ENCODE measurements around the gene DELE1. TPM values are rescaled to one million over a fixed set of nuclear protein-coding genes. Genes with fewer than 3 reads are reported as not detected.
"Not testable (repeated sequence)": the region's sequence is repeated elsewhere in the genome, so short reads cannot be mapped to it uniquely, and the experiment has no call there.

The DELE1 gene
- total RNA-seq, 2 donors from 2014 or later: 77.8 to 99.1 TPM

DNA sequence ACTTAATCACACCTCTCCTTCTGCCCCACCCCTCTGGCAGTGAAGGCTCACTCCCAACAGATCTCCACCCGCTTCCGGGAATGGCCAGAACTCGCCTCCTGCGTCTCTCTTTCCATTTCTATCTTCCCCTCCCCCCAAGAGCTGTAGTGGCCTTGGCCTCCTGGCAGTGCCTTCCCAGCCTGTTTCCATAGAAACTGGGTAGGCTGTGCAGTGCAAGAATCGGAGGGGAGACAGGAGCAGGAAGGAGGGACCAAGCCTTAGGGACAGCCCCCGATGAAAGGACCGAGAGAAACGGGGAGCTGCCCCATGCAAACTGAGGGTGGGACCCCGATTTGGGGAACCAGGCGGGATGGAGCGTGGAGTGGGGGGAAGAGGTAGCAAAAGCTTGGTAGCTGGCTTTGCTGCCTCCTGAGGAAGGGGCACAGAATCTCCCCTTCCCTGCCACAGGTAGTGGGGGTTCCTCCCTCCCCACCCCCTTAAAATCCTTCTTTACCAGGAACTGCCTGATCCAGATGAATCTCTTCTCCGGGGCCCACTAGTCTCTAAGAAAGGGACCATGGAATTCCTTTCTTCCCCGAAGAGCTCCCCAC, 41.0 kb upstream of the DELE1 start:
- intact Hi-C loops (cut with DNase I, micrococcal nuclease): loop anchor here in 1 of 2 donors (5.0 kb wide), 1 partner anchor 180 kb away; no protein-coding TSS in a partner anchor
- DNase-seq: peak in 1 of 2 donors; percentile 35
- ATAC-seq: no peak

DNA sequence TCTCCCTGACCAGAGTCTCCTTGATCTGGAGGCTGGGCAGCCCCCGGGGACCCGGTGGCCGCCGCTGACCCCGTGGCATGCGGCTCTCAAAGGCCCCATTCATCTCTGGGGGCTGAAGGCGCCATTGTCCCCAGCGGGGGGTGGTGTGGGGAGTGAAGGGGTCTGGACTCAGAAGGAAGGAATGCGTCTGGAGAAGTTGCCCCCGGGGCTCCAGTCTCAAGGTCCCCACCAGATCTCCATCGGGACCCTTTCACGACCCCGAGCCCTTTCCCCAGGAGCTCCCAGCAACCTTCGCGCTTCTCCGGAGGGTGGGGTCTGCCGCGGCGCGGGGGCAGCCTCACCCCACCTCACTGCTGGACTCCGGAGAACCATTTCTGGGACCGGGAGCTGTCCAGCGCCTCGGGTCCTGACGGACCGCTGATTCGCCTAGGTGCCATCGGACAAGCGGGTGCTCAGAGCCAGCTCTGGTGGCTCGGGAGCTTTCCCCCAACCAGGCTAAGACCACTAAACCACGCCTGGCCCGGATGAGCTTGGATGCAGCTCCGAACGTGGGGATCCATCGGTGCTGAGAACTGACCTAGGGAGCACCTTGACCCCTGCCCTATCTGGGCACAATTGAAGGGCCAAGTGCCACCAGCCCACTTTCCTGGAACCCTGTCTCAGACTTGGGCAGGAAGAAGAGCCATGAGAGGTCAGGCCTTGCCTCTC, 40.3 kb upstream of the DELE1 start:
- peak in 1 of 2 donors; percentile 41 for DNase-seq
- intact Hi-C loops (cut with DNase I, micrococcal nuclease): loop anchor here in 1 of 2 donors (5.0 kb wide), 1 partner anchor 181 kb away; no protein-coding TSS in a partner anchor
- ATAC-seq: no peak

DNA sequence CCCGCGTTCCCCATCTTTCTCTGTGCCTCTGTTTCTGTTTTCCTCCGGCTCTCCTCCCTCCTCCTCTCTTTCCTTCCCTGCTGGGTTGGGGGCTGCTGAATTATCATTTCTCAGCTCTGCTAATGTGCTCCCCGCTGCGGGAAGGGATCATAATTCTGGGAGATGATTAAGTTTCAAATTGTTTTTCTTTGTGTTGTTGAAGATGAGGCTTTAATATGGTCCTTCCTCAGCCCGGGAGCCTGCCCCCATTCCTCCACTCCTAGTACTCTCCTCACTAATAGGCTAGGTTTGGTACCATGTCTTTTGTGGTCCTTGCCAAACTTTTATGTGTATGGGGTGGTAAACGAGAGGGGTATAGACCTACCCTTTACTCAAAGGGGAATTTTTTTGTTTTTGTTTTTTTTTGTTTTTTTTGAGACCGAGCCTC, 39.8 kb upstream of the DELE1 start:
- no peak for ATAC-seq
- DNase-seq: no peak
- intact Hi-C loops (cut with DNase I, micrococcal nuclease): loop anchor here in 1 of 2 donors (5.0 kb wide), 1 partner anchor 182 kb away; no protein-coding TSS in a partner anchor

DNA sequence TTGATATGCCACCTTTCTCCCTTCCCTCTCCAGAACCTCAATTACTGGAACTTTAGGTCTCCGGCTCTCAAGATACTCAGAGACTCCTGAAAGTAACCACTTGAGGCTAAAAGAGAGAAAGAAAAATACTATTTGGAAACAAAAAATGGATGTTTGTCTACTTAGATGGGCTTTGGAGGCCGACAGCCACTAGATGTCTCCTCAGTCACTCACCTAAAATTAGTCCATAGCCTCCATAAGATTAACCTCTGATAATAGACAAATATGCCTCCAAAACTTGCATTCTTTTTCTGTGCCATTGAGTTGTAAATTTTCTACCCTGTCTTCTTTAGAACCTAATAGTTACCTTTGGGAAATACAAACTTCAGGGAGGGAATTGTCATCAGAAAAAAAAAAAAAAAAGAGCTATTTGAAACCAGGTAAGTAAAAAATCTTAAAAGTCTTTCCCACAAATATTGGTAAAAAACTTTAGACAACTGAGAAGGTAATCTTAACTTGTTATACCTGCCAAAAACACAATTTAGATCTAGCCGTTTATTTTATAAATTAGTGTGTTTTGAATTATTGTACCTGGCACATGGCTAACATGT, 34.3 kb upstream of the DELE1 start:
- intact Hi-C loops (cut with DNase I, micrococcal nuclease): no loop called here
- DNase-seq: no peak
- peak; percentile 32 for ATAC-seq

DNA sequence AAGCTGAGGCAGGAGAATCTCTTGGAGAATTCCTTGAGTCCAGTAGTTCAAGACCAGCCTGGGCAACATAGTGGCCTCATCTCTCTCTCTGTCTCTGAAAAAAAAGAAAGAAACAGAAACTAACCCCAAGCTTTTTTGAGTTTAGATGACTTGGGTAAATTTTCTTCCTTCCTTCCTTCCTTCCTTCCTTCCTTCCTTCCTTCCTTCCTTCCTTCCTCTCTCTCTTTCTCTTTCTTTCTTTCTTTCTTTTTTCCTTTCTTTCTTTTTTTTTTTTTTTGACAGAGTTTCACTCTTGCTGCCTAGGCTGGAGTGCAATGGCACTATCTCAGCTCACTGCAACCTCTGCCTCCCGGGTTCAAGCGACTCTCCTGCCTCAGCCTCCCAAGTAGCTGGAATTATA, 33.2 kb upstream of the DELE1 start:
- ATAC-seq; DNase-seq; intact Hi-C loops (cut with DNase I, micrococcal nuclease): not testable (repeated sequence)

DNA sequence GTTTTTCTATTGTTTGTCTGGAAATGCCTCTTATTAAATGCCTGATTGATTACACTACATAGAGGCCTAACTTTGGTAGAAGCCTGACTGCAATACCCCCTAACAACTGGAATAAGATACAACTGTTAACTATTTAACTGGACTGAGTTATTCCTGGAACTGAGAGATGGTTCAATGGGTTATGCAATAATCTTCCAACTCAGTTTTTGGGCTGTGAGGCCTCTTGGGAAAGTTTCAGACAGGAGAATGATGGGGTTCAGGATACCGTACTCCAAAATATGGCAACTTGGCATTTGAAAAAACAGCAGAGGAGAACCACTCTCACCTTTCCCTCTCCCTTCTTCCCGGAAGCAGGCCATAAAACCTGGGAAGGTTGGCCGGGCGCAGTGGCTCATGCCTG, 26.2 kb upstream of the DELE1 start:
- DNase-seq (no peak), ATAC-seq (no peak)
- intact Hi-C loops (cut with DNase I, micrococcal nuclease): no loop called here

DNA sequence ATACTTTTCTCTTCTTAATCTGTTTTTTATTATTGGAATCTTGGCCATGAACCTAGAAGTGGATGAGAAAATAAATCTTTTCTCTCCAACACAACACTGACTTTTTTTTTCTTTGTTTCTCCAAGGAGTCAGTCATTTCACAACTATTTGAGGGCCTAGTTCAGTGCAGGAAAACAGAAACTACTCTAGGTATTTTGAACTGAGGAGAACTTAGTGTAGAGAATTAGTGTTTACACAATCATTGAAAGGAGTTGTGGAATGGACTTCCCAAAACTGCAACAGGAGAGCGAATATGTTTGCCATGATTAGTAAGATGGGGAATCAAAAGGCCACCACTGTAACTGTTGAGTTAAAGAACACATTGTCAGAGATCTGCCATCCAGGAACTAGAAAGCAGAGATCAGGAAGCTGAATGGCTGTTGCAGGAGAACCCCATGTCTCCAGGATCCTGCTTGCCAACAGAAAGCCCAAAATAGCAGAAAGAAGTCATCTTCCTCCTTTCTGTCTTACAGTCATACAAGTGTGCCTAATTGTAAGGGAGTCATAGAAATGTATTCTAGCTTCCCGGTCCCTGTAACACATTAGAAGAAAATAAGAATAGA, 25.1 kb upstream of the DELE1 start:
- ATAC-seq: no peak
- DNase-seq: no peak
- intact Hi-C loops (cut with DNase I, micrococcal nuclease): no loop called here

DNA sequence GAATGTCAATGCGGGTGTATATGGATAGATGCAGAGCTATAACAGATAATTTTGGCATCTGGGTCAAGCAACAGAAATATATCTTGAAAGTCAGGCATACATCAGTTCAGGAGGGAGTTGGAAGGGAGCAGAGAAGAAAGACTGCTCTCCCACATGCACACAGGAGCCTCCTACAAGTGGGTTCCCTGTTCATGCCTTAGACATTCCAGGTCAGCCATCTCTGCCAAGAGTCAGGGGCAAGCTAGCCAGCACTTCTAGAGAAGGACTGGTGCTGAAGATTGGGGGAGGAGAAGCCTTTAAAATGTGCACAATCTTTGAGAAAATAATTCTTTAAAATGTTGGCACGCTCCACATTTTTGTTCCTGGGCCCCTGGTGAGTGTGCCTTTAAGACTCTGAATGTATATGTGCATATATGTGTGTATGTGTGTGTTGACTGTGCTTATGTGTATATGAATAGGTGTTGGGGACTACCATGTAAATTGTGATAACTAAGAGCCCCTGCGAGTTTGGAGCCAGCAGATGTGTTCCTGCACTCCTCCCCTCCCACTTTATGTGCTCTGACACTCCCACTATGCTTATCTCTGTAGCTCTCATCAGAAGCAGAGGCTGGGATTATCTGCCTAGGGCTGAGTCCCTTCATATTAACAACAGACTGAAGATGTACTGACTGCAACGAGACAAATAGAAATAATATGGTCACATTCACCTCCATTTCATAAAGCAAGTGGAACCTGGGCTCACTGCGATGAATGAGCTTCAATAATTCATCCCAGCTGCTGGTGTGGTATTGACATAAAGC, 21.5 kb upstream of the DELE1 start:
- intact Hi-C loops (cut with DNase I, micrococcal nuclease): no loop called here
- ATAC-seq: no peak
- no peak for DNase-seq

DNA sequence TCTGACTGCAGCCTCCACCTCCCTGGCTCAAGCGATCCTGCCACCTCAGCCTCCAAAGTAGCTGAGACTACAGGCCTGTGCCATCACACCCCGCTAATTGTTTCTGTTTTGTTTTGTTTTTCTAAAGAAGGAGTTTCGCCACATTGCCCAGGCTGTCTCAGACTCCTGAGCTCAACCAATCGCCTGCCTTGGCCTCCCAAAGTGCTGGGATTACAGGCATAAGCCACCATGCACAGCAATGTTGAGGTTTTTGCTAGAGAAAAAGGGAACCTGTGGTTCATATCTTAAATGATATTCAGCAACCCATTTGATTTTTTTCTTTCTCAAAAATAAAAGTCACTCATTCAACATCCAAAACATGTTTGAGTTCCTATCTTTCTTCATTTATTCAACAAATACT, 20.4 kb upstream of the DELE1 start:
- DNase-seq: no peak
- intact Hi-C loops (cut with DNase I, micrococcal nuclease): no loop called here
- ATAC-seq: no peak

DNA sequence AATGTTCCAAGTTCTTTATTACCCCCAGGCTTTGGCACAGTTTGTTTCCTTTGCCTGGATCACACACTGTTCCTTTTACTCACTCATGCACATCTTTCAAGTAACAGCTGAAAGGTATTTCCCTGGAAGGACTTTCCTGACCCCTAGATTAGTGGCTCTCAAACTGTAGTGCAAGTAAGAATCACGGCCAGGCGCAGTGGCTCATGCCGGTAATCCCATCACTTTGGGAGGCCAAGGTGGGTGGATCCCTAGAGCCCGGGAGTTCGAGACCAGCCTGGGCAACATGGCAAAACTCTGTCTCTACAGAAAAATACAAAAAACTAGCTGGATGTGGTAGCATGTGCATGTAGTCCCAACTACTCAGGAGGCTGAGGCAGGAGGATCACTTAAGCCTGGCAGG, 19.1 kb upstream of the DELE1 start:
- intact Hi-C loops (cut with DNase I, micrococcal nuclease): no loop called here
- DNase-seq (no peak), ATAC-seq (no peak)

DNA sequence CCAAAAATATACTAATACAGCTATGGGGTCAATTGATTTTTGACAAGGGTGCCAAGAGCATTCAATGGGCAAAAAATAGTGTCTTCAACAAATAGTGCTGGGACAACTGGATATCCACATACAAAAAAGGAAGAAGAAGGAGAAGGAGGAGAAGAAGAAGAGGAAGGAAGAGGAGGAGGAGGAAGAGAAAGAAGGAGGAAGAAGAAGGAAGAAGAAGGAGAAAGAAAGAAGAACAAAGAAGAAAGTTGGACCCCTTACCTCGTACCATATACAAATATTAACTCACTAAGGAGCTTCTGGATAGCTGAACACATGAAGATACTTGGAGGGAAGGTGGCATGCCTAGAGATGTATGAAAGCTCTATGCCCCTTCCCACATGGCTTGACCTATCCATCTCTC, 17.2 kb upstream of the DELE1 start:
- ATAC-seq (no peak), DNase-seq (no peak)
- intact Hi-C loops (cut with DNase I, micrococcal nuclease): no loop called here

DNA sequence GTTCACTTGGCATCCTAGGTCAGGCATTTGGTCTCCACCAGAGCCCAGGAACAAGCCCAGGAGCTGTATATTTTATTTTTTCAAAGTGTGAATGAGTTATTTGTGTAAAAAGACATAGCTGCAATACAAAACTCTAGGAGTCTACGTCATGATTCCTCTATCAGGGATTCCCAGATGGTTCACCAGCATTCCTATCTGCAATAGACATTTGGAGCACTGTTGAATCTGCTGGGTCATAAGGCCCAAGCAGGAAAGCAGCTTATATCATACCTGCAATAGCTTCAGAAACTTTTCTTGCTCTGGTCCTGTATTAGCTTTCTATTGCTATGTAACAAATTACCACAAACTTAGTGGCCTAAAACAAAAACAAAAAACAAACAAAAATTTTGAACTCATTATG, 16.7 kb upstream of the DELE1 start:
- ATAC-seq (no peak), DNase-seq (no peak)
- intact Hi-C loops (cut with DNase I, micrococcal nuclease): no loop called here

DNA sequence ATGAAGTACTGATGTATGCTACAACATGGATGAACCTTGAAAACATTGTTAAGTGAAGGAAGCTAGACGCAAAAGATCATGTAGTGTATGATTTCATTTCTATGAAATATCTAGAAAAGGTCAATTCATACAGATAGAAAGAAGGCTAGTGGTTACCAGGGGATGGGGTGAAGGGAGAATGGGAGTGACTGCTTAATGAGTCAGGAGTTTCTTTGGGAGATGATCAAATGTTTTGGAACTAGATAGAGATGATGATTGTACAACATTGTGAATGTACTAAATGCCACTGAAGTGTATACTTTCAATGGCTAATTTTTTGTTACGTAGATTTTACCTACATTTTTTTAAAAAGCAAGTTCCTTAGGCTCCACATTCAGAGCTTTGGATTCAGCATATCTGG, 14.9 kb upstream of the DELE1 start:
- ATAC-seq: no peak
- DNase-seq: no peak
- intact Hi-C loops (cut with DNase I, micrococcal nuclease): no loop called here

DNA sequence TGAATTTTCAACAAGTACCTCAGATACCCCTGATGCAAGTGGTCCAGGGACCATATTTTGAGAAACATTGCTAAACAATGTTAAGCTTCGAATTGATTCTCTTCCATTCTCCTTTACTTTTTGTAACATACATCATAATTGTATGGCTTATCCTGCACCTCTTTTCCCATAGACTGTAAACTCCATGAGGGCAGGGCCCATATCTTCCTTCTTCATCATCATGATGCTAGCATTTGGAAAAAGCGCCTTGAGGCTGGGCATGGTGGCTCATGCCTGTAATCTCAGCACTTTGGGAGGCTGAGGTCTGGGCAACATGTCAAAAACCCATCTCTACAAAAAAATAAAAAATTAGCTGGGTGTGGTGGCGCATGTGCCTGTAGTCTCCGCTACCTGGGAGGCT, 14.5 kb upstream of the DELE1 start:
- intact Hi-C loops (cut with DNase I, micrococcal nuclease): no loop called here
- ATAC-seq (no peak), DNase-seq (no peak)

DNA sequence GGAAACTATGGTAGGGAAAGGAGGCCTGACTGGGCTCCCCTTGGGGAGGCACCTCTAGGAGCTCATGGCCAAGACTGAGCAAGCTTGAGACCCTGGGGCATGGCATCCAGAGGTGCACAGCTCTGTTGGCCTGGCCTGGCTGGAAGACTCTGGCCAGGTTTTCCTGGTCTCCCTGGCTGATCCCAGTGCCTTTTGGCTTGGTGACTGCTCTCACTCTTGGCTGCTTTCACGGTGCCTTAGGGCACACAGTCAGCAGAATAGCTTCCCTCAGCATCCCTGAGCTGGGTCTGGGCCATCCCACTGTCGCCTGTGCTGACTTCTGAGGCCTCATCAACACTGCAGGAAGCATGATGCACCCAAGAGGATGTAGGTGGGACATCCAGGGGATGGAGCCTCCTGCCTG, 13.4 kb upstream of the DELE1 start:
- ATAC-seq (no peak), DNase-seq (no peak)
- intact Hi-C loops (cut with DNase I, micrococcal nuclease): no loop called here

DNA sequence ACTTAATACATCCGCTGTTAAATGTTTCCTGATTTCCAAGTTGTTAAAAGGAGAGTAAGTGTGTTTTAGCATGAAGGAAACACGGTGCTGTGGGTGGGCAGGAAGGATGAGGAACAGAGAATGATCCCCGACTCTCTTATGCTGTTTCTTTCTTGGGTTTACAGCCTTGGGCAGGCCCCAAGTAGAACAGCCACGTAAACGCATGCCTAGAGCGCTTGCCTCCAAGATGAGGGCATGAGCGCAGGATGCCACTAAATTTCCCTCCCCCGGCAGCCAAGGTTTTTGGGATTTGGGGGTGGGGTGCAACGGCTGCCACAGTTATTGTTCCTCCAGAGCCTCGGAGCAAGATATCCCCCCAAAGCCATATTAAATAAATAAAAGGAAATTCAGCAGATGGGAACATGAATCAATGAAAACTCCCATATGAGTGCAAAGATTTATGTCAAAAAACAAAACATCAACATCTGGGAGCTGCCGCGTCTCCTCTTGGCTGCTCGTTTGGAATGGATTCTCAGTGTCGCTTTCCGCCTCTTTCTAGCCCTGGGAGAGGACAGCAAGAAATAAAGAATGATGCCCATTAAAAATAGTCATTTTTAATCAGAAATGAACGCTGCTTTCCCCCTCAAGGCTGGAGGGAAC, 10.0 kb upstream of the DELE1 start:
- ATAC-seq (no peak), DNase-seq (no peak)
- intact Hi-C loops (cut with DNase I, micrococcal nuclease): no loop called here

DNA sequence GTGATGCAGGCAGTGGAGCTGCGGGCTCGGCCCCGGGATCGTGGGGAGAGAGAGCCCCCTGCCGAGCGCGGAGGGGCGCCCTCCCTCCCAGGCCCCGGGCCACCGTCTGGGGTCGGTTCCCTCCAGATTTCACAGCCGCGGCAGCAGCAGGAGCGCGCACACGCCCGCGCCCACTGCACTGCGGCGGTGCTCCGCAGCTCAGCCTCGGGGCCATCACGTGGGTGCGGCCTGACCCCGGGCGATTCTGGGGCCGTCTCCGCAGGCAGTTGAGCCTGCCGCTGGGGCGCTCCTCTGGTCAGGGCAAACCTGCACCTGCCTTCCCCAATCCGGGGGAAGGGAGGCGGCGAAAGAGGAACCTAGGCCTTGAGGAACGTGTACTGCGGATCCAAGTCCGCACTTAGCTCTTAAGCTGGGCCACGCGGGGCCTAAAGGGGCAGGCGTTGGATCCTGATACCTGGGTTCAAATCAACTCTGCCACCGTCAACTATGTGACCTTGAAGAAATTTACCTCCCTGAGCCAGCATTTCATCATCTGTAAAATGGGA, 9.4 kb upstream of the DELE1 start:
- peak; percentile 61 for ATAC-seq
- intact Hi-C loops (cut with DNase I, micrococcal nuclease): no loop called here

DNA sequence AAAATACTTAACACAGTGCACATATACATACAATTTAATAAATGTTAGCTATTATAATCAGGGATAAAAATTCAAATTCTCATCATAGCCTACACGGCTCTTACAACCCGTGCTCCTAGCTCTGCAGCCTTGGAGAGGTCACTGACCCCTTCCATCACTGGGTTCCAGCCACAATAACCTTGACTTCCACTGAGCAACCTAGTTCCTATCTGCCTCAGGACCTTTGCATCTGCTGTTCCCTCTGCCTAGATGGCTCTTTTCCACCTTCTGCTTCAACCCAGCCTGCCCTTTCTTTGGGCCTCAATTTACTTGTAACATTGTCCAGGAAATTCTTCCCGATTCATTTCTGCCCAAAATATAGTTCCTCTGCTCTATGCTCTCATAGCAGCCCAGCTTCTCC, 8.9 kb upstream of the DELE1 start:
- ATAC-seq: no peak
- no peak for DNase-seq
- intact Hi-C loops (cut with DNase I, micrococcal nuclease): no loop called here

More for the DNA sequence above, 9.4 kb upstream of the DELE1 start:
- DNase-seq: peak; percentile 53 to 71

Data from left colon (tissue), 2 donors.